ENCODE measurements around the gene PET117. TPM values are rescaled to one million over a fixed set of nuclear protein-coding genes. Genes with fewer than 3 reads are reported as not detected.

Gene PET117
- total RNA-seq, 1 experiment from 2014 or later, result 27.5 TPM

GRCh38 chr20:18133962-18134361, 3.7 kb upstream of the PET117 start:
- Histone ChIP-seq H3F3A (ENCODE audit: insufficient read depth, low read depth) (no peaks in the 10 kb centered on the region), H3K9me2 (ENCODE audit: insufficient read depth) (no peaks in the 10 kb centered on the region), H3K4me2 (no peak overlapping the region), H3K9me3 (ENCODE audit: insufficient read depth, low read depth) (no peaks in the 10 kb centered on the region), H3K79me2 (ENCODE audit: low read depth) (peaks cover 10% of the 10 kb centered on the region), H3K36me3 (ENCODE audit: low read depth) (no peaks in the 10 kb centered on the region), H3K4me3 (no peak overlapping the region), H3K4me1 (replicated peaks; ENCODE audit: insufficient read depth) (peaks cover 8% of the 10 kb centered on the region), H3K27ac (no peak overlapping the region), H2AFZ (no peak overlapping the region), H4K20me1 (ENCODE audit: insufficient read depth) (no peaks in the 10 kb centered on the region), H3K27me3 (ENCODE audit: insufficient read depth, low read depth) (no peaks in the 10 kb centered on the region)
- no peak for TF ChIP-seq EZH2 (IDR thresholded peaks at IDR 0.05; ENCODE audit: low read depth)
- TF ChIP-seq, protein P1, sequence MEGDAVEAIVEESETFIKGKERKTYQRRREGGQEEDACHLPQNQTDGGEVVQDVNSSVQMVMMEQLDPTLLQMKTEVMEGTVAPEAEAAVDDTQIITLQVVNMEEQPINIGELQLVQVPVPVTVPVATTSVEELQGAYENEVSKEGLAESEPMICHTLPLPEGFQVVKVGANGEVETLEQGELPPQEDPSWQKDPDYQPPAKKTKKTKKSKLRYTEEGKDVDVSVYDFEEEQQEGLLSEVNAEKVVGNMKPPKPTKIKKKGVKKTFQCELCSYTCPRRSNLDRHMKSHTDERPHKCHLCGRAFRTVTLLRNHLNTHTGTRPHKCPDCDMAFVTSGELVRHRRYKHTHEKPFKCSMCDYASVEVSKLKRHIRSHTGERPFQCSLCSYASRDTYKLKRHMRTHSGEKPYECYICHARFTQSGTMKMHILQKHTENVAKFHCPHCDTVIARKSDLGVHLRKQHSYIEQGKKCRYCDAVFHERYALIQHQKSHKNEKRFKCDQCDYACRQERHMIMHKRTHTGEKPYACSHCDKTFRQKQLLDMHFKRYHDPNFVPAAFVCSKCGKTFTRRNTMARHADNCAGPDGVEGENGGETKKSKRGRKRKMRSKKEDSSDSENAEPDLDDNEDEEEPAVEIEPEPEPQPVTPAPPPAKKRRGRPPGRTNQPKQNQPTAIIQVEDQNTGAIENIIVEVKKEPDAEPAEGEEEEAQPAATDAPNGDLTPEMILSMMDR (conservative IDR thresholded peaks at IDR 0.05), result no peak
- CTCF ChIA-PET, result no interaction called here
- DNase-seq, result no peak
- intact Hi-C loops (cut with micrococcal nuclease; ENCODE audit: unreplicated experiment), result no loop called here
- POLR2A ChIA-PET (ENCODE audit: unreplicated experiment), result no interaction called here
- no TSS peak for BruUV-seq (replicated peaks)

- no peaks in the 10 kb centered on the region for H3K27me3 ChIP-seq (ENCODE audit: insufficient read depth, low read depth)
- ChIA-PET CTCF (no interaction called here), POLR2A (ENCODE audit: unreplicated experiment) (interaction anchor here (0.6 to 0.9 kb wide), 2 partner anchors 21 to 115 kb away, joined by 3 read pairs; no protein-coding TSS in a partner anchor)
- H3K9me2 ChIP-seq (ENCODE audit: insufficient read depth), result no peaks in the 10 kb centered on the region
- peaks cover 13% of the 10 kb centered on the region; the same call in 1 of the 2 replicates for H3F3A ChIP-seq (ENCODE audit: insufficient read depth, low read depth)
- peaks cover 7% of the 10 kb centered on the region; the same call in 1 of the 2 replicates for H3K36me3 ChIP-seq (ENCODE audit: low read depth)
- no TSS peak for BruUV-seq (replicated peaks)
- peaks cover 30% of the 10 kb centered on the region for H3K4me1 ChIP-seq (replicated peaks; ENCODE audit: insufficient read depth)
- TF ChIP-seq, protein P1 (conservative IDR thresholded peaks at IDR 0.05), result no peak
- no peak for TF ChIP-seq EZH2 (IDR thresholded peaks at IDR 0.05; ENCODE audit: low read depth)
- DNase-seq, result no peak
- H3K4me2 ChIP-seq, result peak overlapping the region; percentile 95
- peaks cover 46% of the 10 kb centered on the region for H3K79me2 ChIP-seq (ENCODE audit: low read depth)
- intact Hi-C loops (cut with micrococcal nuclease; ENCODE audit: unreplicated experiment), result no loop called here
- no peaks in the 10 kb centered on the region for H4K20me1 ChIP-seq (ENCODE audit: insufficient read depth)
- peak overlapping the region; percentile 64 for H3K27ac ChIP-seq
- H3K4me3 ChIP-seq, result peak overlapping the region; percentile 96
- peak overlapping the region; percentile 100 for H2AFZ ChIP-seq
- no peaks in the 10 kb centered on the region for H3K9me3 ChIP-seq (ENCODE audit: insufficient read depth, low read depth)
Observed at GRCh38 chr20:18138266-18138582, 561 bp downstream of the PET117 start.

DNA sequence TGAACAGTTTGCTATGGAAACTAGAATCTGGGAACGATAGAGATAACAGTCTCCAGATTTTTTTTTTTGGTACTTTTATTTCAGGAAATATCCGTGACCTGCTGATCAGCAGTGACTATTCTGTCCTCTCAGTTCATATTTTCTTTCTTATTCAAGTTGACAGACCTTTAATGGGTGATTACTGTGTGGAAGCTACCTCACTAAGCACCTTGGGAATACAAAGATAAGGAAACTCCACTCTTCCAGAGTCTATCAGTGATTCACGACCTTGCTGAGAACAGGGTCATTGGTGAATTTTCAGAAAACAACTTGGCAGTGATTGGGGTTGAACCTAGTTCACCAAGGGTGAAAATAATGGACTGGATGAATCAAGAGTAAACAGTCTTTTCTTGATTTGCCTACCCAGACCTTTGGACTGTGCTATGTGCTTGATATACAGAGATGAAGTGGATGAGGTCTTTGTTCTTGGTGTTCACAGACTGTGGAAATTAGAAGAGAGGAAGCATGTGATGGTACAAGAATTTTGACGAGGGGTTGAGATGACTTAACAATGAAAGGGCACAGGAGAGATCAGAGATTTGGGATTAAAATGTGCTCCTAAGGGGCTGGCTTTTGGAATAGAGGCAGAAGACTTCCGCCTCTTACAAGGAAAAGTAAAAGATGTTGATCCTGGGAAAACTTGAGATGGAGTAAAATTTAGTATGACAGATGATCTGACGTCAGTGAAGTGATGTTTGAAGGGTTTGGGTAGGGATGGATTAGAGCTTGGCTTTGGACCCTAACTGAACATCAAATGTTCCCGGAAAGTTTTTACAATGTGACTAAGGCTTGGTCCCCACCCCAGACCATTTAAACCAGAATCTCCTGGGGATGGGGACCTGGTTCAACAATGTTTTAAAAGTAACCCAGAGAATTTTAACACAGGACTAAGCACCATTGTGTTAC, 1.2 kb downstream of the PET117 start:
- Histone ChIP-seq H3K9me2 (ENCODE audit: insufficient read depth) (no peaks in the 10 kb centered on the region), H4K20me1 (ENCODE audit: insufficient read depth) (no peaks in the 10 kb centered on the region), H3K36me3 (ENCODE audit: low read depth) (peaks cover 7% of the 10 kb centered on the region; the same call in 1 of the 2 replicates), H3K9me3 (ENCODE audit: insufficient read depth, low read depth) (no peaks in the 10 kb centered on the region), H3K27ac (no peak overlapping the region), H3K4me1 (replicated peaks; ENCODE audit: insufficient read depth) (peaks cover 37% of the 10 kb centered on the region), H3F3A (ENCODE audit: insufficient read depth, low read depth) (peaks cover 20% of the 10 kb centered on the region), H2AFZ (peak overlapping the region; percentile 100), H3K27me3 (ENCODE audit: insufficient read depth, low read depth) (no peaks in the 10 kb centered on the region), H3K4me2 (peak overlapping the region; percentile 95), H3K4me3 (peak overlapping the region; percentile 96), H3K79me2 (ENCODE audit: low read depth) (peaks cover 46% of the 10 kb centered on the region)
- POLR2A ChIA-PET (ENCODE audit: unreplicated experiment), result interaction anchor here (0.7 to 0.9 kb wide), 2 partner anchors 114 to 1576 kb away, joined by 3 to 4 read pairs; no protein-coding TSS in a partner anchor
- TF ChIP-seq EZH2 (IDR thresholded peaks at IDR 0.05; ENCODE audit: low read depth), result no peak
- TF ChIP-seq, protein P1 (conservative IDR thresholded peaks at IDR 0.05), result no peak
- CTCF ChIA-PET, result no interaction called here
- intact Hi-C loops (cut with micrococcal nuclease; ENCODE audit: unreplicated experiment), result no loop called here
- DNase-seq, result no peak
- BruUV-seq (replicated peaks), result TSS peak; percentile 61

Measured in PC-9 (cell line).